Measurements from ENCODE around the gene TMEM17.

Gene TMEM17

DNA sequence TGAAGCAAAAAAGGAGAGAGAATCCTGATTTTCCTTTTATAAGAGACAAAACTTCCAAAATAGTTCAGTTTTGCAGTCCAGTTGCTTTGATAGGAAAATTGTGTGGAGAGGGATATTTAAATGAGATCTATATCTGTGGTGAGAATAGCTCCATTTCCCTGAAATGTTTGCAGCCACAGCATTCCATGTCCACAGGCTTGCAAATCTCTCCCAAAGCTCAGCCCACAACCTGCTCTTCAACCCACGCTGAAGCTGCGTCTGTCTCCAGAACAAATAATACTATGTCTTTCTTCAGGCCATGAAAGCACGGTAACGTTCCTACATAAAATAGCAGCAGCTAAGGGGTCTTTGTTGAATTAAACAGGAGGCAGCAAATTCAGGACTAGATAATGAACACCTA lies 31.8 kb downstream of the TMEM17 start:
- FAIRE-seq = no peak

GRCh38 chr2:62473246-62473827 lies 32.7 kb downstream of the TMEM17 start:
- DNase-seq (ENCODE audit: insufficient read length, low spot score) = no peak
- FAIRE-seq = no peak

More for the DNA sequence above, 31.8 kb downstream of the TMEM17 start:
- no peak for DNase-seq (ENCODE audit: insufficient read length, low spot score)

- no peak for FAIRE-seq
- DNase-seq (ENCODE audit: insufficient read length, low spot score) = no peak
Measured at GRCh38 chr2:62472312-62472711, 33.7 kb downstream of the TMEM17 start.

GRCh38 chr2:62471816-62472215 lies 34.2 kb downstream of the TMEM17 start:
- FAIRE-seq = no peak
- DNase-seq (ENCODE audit: insufficient read length, low spot score) = no peak

DNA sequence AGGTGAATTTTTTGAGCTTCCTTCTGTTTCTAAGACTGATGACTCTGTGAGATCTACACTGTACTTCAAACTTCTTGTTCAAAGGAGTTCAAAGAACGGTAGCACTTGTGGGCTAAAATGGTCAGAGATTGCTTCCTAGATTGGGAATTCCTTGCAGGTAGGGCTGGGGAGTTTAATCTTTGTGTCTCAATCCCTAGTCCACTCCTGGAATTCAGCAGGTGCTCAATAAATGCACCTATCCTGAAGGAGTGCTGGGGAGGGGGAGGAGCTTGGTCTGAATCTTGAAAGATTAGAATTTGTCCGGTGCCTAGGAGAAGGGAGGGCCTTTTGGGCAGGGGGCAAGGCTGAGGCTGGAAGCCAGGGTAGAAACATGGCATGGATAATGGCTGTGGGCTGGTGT lies 34.6 kb downstream of the TMEM17 start:
- FAIRE-seq (no peak), DNase-seq (ENCODE audit: insufficient read length, low spot score) (no peak)

DNA sequence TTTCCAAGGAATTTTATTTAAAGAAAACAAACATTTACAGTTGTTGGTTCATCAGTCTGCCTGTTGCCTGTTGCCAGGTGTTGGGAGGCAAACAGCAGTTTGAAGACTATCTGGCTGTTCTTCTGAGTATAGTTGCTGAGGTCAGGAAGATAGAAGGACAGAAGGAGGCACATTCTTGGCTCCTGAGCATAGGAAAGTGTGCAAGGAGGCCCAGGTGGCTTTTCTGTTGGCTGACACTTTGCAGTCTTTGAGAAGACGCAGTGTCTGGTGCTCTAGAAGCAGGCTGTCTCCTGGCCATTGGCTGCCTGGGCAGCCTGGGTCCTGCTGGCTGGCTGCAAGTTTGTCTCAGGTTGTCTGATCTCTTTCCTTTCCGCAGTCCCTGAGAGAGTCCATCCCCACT lies 36.4 kb downstream of the TMEM17 start:
- FAIRE-seq (no peak), DNase-seq (ENCODE audit: insufficient read length, low spot score) (no peak)

- DNase-seq (ENCODE audit: insufficient read length, low spot score) (no peak), FAIRE-seq (no peak)
Measured at GRCh38 chr2:62469114-62469513, 36.9 kb downstream of the TMEM17 start.

- FAIRE-seq = no peak
- no peak for DNase-seq (ENCODE audit: insufficient read length, low spot score)
Measured at GRCh38 chr2:62467475-62468321, 38.3 kb downstream of the TMEM17 start.

- DNase-seq (ENCODE audit: insufficient read length, low spot score) (no peak), FAIRE-seq (no peak)
Measured at GRCh38 chr2:62467100-62467474, 38.9 kb downstream of the TMEM17 start.

DNA sequence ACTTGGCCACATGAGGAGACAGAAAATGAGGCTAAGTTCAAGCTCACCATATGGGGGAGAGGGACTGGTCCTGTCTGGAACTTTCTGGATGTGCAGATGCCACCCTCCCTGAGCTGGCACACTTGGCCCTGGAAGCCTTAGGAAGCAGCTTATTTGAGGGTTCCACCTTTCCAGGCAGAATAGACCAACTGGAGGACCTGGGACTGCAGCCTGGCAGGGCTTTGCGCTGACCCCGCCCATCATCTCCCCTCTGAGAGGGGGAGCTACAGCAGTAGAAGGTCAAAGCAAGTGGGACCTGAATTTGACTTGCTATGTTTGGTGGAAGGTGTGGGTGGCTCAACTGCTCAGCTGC lies 39.5 kb downstream of the TMEM17 start:
- DNase-seq (ENCODE audit: insufficient read length, low spot score) (no peak), FAIRE-seq (no peak)

- no peak for FAIRE-seq
Measured at GRCh38 chr2:62465741-62466502, 40.1 kb downstream of the TMEM17 start.

GRCh38 chr2:62465039-62465740 lies 40.8 kb downstream of the TMEM17 start:
- no peak for DNase-seq (ENCODE audit: insufficient read length, low spot score)
- FAIRE-seq = no peak

More at GRCh38 chr2:62465741-62466502, 40.1 kb downstream of the TMEM17 start:
- DNase-seq (ENCODE audit: insufficient read length, low spot score) = no peak

DNA sequence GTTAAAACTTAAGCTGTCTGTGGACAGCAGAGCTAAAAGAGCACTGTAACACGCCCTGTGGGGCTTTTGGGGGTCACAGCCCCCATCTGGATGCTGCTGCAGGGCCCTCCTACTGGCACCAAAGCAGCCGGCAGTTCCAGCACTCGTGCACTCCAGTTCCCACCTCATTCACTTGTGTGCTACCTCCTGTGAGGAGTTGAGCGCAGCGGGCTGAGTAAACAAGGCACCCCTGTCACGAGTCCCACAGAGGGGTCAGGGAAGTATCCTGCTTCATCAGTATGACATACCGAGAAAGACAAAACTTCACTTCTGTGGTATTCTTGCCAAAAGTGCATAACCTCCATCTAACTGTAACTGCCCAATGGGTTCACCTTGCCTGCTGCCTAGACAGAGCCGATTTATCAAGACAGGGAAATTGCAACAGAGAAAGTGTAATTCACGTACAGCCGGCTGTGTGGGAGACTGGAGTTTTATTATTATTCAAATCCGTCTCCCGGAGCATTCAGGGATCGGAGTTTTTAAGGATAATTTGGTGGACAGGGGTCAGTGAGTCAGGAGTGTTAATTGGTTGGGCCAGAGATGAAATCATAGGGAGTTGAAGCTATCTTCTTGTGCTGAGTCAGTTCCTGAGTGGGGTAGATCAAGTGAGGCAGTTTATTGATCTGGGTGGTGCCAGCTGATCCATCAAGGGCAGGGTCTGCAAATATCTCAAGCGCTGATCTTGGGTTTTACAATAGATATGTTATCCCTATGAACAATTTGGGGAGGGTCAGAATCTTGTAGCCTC lies 41.6 kb downstream of the TMEM17 start:
- no peak for DNase-seq (ENCODE audit: insufficient read length, low spot score)
- no peak for FAIRE-seq

GRCh38 chr2:62462211-62462610 lies 43.8 kb downstream of the TMEM17 start:
- DNase-seq (ENCODE audit: insufficient read length, low spot score) (no peak), FAIRE-seq (no peak)

DNA sequence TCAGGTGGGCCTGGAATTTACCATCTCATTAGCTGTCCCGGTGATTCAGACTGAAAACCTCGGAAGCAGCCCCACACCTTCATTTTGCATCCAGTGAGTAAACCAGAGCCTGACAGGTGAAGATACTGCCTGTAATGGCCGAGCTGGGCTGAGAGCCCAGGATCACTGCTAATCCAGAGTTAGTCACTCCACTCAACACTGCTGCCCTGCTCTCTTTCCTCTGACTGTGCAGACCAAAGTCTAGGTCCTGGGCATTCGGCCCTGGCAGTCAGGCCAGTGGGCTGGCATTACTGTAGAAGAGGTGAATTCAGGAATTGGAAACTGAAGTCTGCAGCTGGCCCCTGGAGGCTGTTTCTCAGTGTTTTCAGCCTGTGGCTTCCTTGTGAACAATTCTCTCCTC lies 44.3 kb downstream of the TMEM17 start:
- DNase-seq (ENCODE audit: insufficient read length, low spot score) = no peak
- FAIRE-seq = no peak

DNA sequence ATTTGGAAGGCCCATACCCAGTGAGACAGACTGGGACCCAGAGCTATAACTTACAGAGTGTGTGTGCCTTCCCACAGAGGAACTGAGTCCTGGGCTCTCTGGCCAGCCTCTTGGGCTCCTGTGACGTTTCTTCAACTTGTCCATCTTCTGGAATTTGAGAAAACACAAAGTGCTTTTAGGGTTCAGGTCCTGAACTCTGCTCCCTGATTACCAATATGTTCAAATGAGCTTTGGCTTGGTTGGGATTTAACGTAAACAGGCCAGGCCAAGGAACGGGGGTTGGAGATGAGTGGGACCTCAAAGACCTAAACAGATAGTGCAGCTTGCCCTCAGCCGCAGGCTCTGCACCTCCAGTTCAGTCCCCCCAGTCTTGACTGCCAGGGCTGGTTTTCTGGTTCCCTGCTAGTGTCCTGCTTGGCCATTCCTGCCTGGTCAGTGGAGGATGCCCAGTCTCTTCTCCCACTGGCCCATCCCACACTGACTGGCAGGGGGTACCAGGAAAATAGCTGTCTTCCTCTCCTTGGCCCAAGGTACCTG lies 44.9 kb downstream of the TMEM17 start:
- DNase-seq (ENCODE audit: insufficient read length, low spot score) = no peak
- FAIRE-seq = no peak

- FAIRE-seq = no peak
Measured at GRCh38 chr2:62460175-62460574, 45.8 kb downstream of the TMEM17 start.

DNA sequence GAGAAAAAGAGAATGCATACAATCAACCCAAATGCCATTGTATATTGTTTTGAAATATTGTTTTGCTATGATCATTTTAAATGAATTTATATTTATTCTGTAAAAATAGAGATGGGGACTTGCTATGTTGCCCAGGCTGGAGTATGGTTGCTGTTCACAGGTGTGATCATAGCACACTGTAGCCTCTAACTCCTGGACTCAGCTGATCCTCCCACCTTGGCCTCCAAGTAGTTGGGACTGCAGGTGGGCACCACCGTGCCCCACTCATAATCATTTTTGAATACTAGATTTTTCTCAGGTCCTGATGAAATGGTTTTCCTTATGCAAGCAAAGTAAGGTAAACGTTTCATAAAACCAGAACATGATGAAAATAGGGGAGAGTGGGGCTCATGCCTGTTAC lies 46.3 kb downstream of the TMEM17 start:
- FAIRE-seq (no peak), DNase-seq (ENCODE audit: insufficient read length, low spot score) (no peak)

More at GRCh38 chr2:62460175-62460574, 45.8 kb downstream of the TMEM17 start:
- no peak for DNase-seq (ENCODE audit: insufficient read length, low spot score)

DNA sequence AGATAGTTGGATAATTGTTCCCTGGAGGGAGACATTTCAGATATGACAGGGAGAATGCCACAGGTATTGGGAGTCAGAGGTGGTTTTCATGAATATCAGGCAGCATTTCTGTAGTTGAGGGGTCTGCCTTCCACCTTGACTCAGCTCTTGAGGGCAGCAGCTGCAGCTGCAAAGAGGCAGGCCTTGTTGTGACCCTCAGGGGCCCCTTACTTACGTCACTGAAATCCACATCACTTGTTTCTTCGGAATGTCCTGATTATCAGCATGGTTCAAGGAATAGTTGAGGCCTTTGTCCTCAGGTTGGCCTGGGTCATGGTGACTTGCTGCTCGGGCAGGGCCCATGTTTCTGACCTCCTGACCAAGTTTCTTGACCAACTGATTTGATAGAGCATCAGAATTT lies 46.9 kb downstream of the TMEM17 start:
- no peak for DNase-seq (ENCODE audit: insufficient read length, low spot score)
- no peak for FAIRE-seq

- DNase-seq (ENCODE audit: insufficient read length, low spot score) = no peak
- FAIRE-seq = no peak
Measured at GRCh38 chr2:62458671-62459081, 47.3 kb downstream of the TMEM17 start.
